ENCODE data around the gene SMC3.
"Not testable (repeated sequence)": the region's sequence is repeated elsewhere in the genome, so short reads cannot be mapped to it uniquely, and the experiment has no call there.

Gene SMC3

DNA sequence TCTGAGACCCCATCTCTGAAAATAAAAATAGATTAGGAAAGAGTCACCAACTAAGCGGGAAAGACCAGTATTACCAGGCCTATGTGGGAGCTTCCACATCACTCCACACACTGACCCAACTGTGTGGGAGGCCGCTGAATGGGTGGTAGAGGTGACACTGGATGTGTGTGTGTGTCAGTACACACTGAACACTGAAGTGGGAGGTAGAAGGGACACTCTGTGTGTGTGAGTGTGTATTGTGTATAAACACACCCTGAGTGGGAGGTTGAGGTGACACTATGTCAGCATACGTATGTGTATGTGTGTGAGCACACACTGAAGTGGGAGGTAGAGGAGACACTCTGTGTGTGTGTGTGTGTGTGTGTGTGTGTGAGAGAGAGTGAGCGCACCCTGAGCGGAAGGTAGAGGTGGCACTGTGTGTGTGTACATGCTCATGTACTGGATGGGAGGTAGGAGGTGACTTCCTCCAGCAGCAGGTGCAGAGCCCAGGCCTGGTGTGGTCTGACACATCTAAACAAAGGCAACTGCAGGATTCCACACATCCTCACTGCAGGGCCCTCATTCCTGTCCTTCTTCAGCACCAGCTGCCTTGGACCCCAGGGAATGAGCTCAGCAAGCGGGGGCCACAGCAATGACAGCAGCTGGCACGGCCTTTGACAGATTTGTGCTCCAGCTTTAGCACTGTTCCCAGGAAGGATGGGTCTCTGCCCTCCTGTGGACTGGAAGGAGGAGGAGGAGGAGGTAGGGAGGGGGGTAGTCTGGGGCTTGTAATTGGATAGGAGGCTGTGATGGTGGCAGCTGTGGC is 50.1 kb downstream of the SMC3 start:
- no peak for DNase-seq
- intact Hi-C loops (cut with DNase I), result loop anchor here (10.0 kb wide), 1 partner anchor 277 kb away; no protein-coding TSS in a partner anchor

- DNase-seq, result no peak
- intact Hi-C loops (cut with DNase I), result loop anchor here (10.0 kb wide), 1 partner anchor 277 kb away; no protein-coding TSS in a partner anchor
Measured at GRCh38 chr10:110618230-110618610, 50.7 kb downstream of the SMC3 start.

DNA sequence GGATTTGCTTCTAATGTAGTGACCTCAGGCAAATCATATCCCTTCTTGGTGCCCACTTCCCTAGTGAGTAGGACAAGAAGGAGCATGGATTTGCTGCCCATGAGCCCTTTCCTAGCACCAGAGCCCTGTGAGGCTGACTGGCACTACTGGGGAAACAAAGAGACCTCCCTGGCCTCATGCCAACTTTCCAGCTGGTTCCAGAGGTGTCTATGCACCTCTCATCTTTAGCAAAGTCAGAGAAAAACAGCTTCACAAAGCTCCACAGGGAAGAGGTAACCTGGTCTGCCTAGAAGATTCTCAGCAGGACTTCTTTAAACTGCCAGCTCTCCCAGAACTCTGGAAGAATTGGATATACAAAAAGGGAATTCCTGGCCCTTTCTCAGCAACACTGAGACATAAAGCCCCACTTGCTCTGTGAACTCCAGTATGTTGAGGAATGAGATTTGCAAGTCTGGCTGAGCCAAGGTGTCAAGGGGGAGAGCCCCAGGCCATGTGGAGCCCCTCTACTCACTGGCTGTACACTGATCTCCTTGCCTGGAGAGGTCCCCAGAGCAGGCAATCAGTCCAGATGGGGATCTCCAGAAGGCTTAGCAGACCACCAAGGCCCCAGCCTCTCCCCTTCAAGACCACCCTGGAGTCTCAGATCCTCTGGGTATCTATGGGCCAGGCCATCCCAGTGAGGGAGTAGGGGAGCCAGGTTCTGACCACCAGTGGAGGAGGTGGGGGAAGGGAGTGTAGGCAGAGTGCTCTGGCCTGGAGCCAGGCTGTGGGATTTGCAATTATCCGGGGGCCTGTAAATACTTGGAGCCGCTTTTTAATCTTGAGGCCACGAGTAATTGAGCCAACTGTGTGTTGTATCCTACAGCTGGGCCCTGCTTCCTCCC is 52.3 kb downstream of the SMC3 start:
- intact Hi-C loops (cut with DNase I), result loop anchor here (10.0 kb wide), 1 partner anchor 275 kb away; no protein-coding TSS in a partner anchor
- no peak for DNase-seq

GRCh38 chr10:110620398-110620719 is 52.9 kb downstream of the SMC3 start:
- DNase-seq, result no peak
- intact Hi-C loops (cut with DNase I), result no loop called here

- intact Hi-C loops (cut with DNase I); DNase-seq: not testable (repeated sequence)
Measured at GRCh38 chr10:110623316-110623715, 55.8 kb downstream of the SMC3 start.

GRCh38 chr10:110625356-110625894 is 57.9 kb downstream of the SMC3 start:
- intact Hi-C loops (cut with DNase I), result no loop called here
- no peak for DNase-seq

- intact Hi-C loops (cut with DNase I), result no loop called here
- DNase-seq, result no peak
Measured at GRCh38 chr10:110625951-110626855, 58.7 kb downstream of the SMC3 start.

GRCh38 chr10:110628161-110628560 is 60.7 kb downstream of the SMC3 start:
- DNase-seq, result no peak
- intact Hi-C loops (cut with DNase I), result no loop called here

DNA sequence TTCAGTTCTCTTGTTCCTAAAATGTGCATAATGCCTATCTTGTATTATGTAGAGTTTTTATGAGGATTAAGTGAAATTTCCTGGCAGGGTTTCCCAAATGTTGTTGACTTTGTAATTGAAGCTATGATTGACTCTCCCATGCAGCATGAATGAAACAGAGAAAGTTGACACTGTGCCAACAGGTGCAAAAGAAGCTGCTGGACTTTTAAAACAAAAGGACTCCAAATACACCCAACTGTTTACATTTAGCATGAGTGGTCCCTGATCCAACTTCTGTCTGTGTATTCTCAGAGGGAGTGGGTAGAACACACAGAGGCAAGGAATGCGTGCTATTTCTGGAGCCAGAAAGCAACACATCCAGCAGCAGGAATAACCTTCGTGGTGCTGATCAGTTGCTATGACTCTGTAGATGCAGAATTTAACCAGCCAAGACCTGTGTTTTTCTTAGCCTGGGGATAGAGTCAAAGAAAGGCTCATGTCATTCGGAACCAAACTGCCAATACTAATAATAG is 62.2 kb downstream of the SMC3 start:
- intact Hi-C loops (cut with DNase I), result no loop called here
- no peak for DNase-seq

DNA sequence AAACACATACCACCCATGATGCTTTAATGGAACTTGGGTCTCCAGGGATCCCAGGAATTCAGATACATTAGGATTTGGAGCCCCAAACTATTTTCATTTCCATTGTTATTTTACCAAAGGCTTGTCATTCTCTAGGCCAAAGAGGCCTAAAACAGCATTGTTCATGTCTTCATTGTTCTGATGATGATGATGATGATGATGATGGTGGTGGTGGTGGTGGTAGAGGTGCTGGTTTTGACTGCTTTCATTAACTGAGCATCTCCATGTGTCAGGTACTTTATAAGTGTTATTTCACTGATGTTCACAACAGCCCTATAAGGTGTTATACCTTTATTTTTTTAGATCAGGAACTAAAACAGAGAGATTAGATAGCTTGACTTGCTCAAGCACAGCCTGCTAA is 64.4 kb downstream of the SMC3 start:
- DNase-seq, result no peak
- intact Hi-C loops (cut with DNase I), result no loop called here

- DNase-seq, result no peak
- intact Hi-C loops (cut with DNase I), result no loop called here
Measured at GRCh38 chr10:110632591-110633215, 65.2 kb downstream of the SMC3 start.

DNA sequence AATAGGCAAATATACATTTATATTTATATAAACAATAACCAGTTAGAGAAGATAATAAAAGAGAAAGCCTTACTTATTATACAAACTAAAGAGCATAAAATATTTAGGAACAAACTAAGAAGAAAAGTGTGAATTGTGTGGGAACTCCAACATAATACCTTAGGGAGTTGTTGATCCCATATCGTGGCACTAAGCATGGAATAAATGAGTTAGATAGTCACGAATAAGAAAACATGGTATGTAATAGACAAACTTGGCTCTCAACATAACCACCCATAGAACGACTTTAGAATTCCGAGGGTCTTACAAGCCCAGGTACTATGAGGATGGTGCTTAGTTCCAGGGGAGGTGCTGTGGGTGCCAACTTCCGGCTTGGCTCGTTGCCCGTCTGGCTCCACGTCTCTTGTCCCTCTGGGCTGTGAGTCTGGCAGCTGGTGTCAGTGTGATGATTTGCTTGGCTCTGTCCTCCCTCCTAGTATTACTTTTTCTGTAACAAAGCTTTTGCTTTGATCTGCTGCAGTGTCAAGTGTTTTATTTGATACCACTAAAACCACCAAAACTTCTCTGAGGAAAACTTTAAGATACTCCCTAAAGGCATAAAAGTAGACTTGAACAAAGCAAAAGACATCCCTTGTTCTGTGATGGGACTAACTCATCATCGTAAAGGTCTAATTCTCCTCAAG is 67.2 kb downstream of the SMC3 start:
- no peak for DNase-seq
- intact Hi-C loops (cut with DNase I), result no loop called here

DNA sequence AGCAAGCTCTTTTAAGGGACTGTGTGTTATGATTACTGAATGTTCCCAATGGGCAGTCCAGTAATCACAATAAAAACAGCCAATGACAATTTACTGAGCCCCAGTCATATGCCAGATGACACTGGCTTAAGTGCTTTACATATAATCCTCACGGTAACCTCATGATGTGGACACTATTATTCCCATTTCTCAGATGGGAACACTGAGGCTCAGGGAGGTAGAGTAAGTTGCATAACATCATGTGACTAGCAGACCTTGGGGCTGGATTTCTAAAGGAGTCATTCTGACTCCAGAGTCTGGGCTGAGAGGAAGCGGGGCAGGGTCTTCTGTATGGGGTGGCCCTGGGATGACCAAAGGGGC is 69.1 kb downstream of the SMC3 start:
- intact Hi-C loops (cut with DNase I), result no loop called here
- DNase-seq, result no peak

GRCh38 chr10:110636932-110637557 is 69.5 kb downstream of the SMC3 start:
- intact Hi-C loops (cut with DNase I), result no loop called here
- DNase-seq, result no peak

DNA sequence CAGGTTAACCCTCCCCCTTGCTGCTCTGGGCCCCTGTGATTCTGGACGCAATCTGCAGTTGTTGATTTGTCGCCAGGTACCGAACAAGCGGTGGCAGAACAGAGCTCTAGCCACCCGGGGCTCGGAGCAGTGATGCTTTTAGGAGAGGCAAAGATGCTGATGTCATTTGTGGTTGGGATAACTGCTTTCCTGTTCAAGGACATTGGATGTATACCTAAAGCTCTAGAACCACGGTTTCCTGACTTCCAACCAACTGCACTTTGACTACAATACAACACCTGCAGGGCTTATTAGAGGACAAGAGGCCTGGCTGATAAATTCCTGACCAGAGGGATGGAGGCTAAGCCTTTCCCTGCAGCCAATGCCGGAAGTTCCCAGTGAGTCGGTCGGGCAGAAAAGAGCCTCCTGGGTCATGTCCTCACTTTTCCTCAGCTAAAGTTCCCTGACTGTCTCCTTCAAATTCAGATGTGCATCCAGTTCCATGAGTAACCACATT is 70.1 kb downstream of the SMC3 start:
- DNase-seq, result no peak
- intact Hi-C loops (cut with DNase I), result no loop called here

- no peak for DNase-seq
- intact Hi-C loops (cut with DNase I), result no loop called here
Measured at GRCh38 chr10:110638319-110638718, 70.8 kb downstream of the SMC3 start.

GRCh38 chr10:110639046-110639445 is 71.6 kb downstream of the SMC3 start:
- intact Hi-C loops (cut with DNase I); DNase-seq: not testable (repeated sequence)

DNA sequence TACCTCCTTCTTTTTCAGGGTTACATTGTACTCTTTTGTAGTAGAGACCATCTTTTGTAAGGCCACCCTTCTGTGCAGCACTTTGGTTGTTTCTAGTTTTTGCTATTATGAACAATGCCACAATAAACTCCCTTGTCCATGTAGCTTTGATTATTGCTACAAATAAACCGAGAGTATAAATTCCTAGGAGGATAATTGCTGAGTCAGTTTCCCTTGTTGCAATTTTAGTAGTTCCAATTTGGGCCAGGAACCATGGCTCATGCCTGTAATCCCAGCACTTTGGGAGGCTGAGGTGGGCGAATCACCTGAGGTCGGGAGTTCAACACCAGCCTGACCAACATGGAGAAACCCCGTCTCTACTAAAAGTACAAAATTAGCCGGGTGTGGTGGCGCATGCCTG is 72.4 kb downstream of the SMC3 start:
- DNase-seq; intact Hi-C loops (cut with DNase I): not testable (repeated sequence)

GRCh38 chr10:110641256-110641655 is 73.8 kb downstream of the SMC3 start:
- intact Hi-C loops (cut with DNase I), result no loop called here
- no peak for DNase-seq
